Measurements from ENCODE around the gene KCNK1.

Gene KCNK1

DNA sequence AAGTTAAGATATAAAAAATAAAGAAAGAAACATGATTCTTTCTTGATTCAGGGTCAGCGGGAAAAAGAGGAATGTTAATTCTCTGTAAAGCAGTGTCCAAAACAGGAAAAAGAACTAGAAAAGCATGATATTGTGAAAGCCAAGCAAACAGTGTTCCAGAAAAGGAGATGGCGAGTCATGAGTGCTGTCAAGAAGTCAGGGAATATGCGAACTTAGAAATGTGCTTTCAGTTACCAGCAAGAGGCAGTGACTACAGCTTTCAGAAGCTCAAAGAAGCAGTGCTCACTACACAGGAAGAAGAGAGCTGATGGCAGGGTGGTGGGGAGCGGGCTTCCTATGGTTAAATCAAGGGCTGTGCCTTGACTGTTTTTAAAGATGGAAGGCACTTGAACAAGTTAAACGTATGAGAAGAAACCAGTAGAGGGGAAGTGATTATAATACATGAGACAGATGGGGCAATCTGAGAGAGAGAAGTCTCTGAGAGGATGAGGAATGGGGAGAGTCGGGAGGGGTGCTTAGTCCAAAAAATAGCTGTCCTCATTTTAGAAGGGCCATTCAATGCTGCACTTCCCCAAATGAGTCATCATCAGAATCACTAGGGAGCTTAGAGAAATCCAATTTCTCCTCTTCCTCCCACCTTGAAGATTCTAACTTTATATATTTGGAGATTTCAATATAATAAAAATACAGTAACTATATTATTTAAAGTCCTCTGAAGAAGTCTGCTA lies 90.4 kb downstream of the KCNK1 start:
- DNase-seq (ENCODE audit: low spot score) = no peak

DNA sequence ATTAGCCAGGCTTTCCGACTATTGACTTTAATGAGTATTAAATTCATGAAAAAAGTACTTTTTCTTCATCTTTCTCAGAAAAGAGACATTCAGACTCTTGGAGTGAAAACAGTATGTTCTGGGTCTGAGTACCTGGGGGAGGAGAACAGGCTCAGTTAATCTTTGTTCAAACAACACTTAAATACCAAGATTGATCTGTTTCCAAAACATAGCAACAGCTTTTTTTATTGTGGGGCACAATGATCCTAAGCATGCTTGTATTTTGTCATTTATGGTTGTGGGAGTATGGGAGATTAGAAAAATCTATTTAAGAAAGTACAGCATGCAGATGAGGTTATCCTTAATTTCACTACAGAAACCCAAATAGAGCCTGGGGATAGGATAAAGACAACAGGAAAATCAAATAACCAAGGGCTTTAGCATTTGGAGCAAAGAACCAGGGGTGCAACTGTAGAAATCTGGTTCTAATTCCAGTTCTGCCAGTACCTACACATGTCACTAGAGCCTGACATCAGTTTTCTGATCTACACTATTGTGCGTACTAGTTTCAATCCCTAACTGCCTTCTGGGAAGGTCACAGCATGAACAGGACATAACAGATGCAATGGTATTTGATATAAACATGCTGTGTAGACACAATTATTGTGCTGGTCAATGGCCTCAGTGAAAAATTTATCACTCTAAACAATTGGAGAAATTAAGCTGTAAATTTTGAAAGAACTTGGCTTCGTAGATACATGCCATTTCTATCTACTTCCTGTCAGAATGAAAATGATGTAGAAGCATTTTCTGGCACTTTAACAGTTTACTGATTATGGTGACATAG lies 91.2 kb downstream of the KCNK1 start:
- peak; percentile 28 for DNase-seq (ENCODE audit: low spot score)

- no peak for DNase-seq (ENCODE audit: low spot score)
These were observed 93.4 kb downstream of the KCNK1 start for GRCh38 chr1:233707153-233707879.

DNA sequence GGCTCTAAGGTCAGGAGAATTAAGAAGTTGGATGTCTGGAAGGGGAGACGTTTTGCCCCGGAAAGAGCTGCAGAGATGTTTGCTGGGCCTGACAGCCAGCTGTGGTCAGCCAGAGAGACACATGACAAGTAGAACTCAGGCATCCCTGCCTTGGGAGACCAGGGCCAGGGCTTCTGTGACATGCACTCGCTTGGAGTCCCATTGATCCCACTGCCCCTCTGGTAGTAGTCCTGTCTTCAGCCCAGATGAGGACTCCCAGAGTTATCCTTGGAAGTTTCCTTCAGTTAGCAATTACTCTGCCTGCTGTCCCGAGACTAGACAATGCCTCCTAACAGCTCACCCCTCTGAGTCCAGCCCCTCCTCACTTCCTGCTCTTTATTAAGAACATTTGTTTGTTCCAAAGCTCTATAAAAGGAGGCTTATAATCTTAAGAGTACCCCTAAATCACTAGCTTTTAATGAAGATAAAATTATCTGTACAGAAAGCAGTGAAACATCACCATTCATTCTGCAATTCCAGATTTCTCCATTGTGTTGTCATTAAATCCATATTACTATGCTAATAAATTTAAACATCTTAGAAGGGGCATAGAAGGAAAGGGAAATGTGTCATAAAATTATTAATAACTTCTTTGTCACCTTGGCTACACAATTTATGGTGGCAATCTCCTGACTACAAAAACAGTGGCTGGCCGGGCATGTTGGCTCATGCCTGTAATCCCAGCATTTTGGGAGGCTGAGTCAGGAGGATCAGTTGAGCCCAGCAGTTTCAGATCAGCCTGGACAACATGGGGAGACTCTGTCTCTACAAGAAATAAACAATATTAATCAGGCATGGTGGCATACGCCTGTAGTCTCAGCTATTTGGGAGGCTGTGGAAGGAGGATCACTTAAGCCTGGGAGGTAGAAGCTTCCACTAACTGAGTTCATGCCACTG lies 94.2 kb downstream of the KCNK1 start:
- DNase-seq (ENCODE audit: low spot score) = no peak

GRCh38 chr1:233710031-233710430 lies 96.1 kb downstream of the KCNK1 start:
- no peak for DNase-seq (ENCODE audit: low spot score)

DNA sequence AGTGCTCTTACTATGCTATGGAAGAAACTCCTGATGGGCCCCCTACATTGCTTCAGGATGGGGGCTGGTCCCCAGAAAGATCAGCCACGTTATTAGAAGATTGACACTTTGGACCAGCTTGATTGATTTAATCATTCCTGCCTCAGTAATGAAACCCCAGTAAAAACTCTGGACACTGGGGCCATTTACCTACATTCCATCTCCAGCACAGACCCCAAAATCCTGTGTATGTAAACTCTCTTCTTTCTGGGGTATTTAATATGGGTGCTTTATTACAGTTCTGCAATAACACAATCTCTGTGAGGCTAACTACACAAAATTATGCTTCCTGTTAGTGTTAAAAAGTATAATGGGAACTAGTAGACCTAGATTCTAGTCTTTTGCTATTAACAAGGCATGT lies 96.6 kb downstream of the KCNK1 start:
- no peak for DNase-seq (ENCODE audit: low spot score)

GRCh38 chr1:233714631-233715217 lies 100.8 kb downstream of the KCNK1 start:
- DNase-seq (ENCODE audit: low spot score) = peak; percentile 78

- DNase-seq (ENCODE audit: low spot score) = no peak
These were observed 104.2 kb downstream of the KCNK1 start for GRCh38 chr1:233718057-233718456.

GRCh38 chr1:233719655-233720341 lies 105.9 kb downstream of the KCNK1 start:
- no peak for DNase-seq (ENCODE audit: low spot score)

GRCh38 chr1:233721004-233721595 lies 107.2 kb downstream of the KCNK1 start:
- no peak for DNase-seq (ENCODE audit: low spot score)

Data from cerebellar cortex (tissue), 1 donor.